Measurements from ENCODE around the gene KIR2DL4.
"Not testable (repeated sequence)": the region's sequence is repeated elsewhere in the genome, so short reads cannot be mapped to it uniquely, and the experiment has no call there.

DNA sequence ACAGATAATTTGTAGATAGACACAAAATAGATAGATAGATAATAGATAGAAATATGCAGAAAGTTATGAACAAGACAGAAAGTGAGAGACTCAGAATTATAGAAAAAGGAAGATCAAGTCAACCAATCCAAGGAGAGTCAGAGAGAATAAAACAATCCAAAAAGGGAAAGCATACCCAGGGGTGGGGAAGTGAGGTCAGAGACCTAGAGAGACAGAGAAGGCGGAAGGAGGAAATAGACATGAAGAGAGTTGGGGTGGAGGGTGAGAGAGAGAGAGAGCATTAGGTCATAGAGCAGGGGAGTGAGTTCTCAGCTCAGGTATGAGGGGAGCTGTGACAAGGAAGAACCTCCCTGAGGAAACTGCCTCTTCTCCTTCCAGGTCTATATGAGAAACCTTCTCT is 51.8 kb downstream of the KIR2DL4 start:
- TF ChIP-seq, protein P1, sequence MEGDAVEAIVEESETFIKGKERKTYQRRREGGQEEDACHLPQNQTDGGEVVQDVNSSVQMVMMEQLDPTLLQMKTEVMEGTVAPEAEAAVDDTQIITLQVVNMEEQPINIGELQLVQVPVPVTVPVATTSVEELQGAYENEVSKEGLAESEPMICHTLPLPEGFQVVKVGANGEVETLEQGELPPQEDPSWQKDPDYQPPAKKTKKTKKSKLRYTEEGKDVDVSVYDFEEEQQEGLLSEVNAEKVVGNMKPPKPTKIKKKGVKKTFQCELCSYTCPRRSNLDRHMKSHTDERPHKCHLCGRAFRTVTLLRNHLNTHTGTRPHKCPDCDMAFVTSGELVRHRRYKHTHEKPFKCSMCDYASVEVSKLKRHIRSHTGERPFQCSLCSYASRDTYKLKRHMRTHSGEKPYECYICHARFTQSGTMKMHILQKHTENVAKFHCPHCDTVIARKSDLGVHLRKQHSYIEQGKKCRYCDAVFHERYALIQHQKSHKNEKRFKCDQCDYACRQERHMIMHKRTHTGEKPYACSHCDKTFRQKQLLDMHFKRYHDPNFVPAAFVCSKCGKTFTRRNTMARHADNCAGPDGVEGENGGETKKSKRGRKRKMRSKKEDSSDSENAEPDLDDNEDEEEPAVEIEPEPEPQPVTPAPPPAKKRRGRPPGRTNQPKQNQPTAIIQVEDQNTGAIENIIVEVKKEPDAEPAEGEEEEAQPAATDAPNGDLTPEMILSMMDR (IDR thresholded peaks at IDR 0.05), result not testable (repeated sequence)
- TF ChIP-seq SIN3A (IDR thresholded peaks at IDR 0.05; ENCODE audit: borderline replicate concordance, insufficient read depth, low read depth, low read length); POLR2AphosphoS5 (IDR thresholded peaks at IDR 0.05; ENCODE audit: low read depth, low read length); TCF7L2 (IDR thresholded peaks at IDR 0.05; ENCODE audit: low read depth, low read length): not testable (repeated sequence)
- TF ChIP-seq, protein P2, sequence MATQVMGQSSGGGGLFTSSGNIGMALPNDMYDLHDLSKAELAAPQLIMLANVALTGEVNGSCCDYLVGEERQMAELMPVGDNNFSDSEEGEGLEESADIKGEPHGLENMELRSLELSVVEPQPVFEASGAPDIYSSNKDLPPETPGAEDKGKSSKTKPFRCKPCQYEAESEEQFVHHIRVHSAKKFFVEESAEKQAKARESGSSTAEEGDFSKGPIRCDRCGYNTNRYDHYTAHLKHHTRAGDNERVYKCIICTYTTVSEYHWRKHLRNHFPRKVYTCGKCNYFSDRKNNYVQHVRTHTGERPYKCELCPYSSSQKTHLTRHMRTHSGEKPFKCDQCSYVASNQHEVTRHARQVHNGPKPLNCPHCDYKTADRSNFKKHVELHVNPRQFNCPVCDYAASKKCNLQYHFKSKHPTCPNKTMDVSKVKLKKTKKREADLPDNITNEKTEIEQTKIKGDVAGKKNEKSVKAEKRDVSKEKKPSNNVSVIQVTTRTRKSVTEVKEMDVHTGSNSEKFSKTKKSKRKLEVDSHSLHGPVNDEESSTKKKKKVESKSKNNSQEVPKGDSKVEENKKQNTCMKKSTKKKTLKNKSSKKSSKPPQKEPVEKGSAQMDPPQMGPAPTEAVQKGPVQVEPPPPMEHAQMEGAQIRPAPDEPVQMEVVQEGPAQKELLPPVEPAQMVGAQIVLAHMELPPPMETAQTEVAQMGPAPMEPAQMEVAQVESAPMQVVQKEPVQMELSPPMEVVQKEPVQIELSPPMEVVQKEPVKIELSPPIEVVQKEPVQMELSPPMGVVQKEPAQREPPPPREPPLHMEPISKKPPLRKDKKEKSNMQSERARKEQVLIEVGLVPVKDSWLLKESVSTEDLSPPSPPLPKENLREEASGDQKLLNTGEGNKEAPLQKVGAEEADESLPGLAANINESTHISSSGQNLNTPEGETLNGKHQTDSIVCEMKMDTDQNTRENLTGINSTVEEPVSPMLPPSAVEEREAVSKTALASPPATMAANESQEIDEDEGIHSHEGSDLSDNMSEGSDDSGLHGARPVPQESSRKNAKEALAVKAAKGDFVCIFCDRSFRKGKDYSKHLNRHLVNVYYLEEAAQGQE (IDR thresholded peaks at IDR 0.05; ENCODE audit: insufficient read depth in 1 of 2, low read depth in 2 of 2, low read length in 1 of 2), result not testable (repeated sequence)

Measured in Panc1 (cell line).